HG03457 (cell line): Measurements from ENCODE around the gene AMBRA1.
"Not testable (repeated sequence)": the region's sequence is repeated elsewhere in the genome, so short reads cannot be mapped to it uniquely, and the experiment has no call there.

ENCODE experiments used
- ATAC-seq: cut with Tn5 transposase; IDR thresholded peaks from one replicate; pipeline ENCODE4 v1.9.1; 2021; ENCODE audit warnings: moderate number of reproducible peaks; ENCODE audit not compliant: unreplicated experiment

The AMBRA1 gene

DNA sequence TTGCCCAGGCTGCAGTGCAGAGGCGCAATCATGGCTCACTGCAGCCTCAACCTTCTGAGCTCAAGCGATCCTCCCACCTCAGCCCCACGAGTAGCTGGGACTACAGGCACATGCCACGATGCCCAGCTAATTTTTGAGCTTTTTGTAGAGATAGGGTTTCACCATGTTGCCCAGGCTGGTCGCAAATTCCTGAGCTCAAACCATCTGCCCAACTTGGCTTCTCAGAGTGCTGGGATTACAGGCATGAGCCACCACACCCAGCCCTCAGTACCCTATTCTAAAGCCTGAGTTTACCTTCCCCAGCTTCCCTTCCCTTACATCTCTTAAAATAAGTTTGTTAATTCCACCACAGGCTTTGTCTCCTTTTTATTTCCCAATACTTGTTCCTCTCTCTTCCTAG lies 59.1 kb downstream of the AMBRA1 start:
- ATAC-seq = no peak

DNA sequence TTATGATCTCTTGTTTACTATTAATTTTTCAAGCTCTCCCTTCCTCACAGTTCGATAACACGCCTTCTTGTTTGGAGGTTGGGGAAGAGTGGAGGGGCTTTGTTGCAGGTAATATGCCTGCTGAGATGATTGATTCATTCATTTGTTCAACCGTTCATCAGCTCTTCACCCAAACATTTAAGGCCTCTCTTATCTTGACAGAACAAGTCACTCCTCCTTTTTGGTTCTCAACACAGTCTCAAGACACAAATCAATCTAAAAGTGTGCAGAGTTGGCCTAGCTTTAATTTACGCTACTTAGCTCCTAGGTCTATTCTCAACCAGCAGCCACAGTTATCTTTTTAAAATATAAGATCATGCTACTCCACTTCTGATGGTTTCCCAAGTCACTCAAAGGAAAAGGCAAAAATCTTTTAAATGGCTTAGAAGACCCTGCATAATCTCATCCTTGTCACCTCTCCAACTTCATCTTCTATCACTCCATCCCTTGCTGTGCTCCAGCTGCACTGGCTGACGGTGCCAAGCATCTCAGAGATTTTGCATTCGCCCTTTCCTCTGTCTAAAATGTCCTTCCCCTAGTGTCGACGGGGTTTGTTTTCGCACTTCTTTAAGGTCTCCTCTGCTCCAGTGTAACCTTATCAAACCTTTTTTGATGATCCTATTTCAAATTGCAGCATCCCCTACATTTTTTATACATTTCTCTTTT lies 60.3 kb downstream of the AMBRA1 start:
- no peak for ATAC-seq

DNA sequence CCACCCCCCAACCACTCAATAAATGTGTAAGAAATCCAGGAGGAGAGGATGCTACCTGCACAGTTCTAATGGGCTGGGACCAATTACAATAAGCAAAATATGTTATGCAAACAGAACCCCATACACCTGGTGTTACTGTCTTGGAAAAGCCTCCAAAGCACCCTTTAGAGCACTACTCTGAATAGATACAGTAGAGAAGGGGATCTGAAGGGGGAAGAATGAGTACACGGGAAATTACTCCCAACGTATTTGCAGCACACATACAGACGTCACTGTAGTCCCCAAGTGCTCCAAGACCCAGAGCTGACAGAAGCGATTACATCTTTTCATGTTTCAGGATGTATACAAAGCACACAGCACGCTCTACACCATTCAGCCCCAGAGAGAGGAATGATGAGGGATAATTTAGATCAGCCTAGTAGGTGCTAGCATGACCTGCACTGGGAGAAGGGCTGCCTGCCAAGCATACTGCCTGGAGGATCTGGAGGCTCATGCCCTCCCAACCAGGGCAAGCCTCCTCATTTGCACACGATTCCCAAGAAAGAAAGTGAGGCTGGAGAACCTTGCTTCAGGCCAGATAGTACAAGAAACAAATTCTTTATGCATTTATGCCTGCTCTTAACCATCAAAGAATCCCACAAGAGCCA lies 63.8 kb downstream of the AMBRA1 start:
- ATAC-seq = no peak

DNA sequence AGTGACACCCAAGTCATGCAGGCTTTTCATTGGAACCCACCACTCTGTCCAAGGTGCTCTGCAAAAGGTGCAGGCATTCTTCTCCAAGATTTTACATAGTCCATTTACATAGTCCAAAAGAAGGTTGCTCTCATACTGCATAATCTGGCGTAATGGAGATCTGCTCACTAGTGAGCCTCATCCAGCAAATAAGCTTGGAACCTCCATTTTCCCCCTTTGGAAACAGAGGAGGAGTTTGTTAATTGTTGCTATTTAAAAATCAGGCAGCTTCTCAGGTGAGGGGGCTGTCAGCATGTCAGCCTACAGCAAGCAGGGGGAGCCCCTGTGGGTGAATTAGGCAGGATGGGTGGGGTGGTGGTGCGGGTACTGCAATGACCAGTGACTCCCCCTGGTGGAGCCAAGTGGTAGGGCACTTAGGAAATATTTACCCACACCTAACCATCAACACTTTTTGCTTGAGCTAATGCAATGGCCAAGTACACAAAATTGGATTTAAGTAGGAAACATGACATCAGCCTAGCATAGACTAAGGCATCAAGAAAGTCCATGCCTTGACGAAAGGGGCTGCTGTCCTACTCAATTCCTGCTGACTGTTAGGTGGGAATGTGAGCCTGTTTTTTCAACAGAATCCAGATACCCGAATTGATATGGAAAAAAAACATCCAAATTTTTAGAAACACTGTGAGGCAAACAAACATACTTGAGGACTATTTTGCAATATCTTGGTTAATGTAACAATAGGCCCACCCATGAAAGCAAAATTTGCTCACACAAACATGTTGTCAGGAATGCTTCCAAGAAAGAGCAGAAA lies 64.5 kb downstream of the AMBRA1 start:
- ATAC-seq = no peak

DNA sequence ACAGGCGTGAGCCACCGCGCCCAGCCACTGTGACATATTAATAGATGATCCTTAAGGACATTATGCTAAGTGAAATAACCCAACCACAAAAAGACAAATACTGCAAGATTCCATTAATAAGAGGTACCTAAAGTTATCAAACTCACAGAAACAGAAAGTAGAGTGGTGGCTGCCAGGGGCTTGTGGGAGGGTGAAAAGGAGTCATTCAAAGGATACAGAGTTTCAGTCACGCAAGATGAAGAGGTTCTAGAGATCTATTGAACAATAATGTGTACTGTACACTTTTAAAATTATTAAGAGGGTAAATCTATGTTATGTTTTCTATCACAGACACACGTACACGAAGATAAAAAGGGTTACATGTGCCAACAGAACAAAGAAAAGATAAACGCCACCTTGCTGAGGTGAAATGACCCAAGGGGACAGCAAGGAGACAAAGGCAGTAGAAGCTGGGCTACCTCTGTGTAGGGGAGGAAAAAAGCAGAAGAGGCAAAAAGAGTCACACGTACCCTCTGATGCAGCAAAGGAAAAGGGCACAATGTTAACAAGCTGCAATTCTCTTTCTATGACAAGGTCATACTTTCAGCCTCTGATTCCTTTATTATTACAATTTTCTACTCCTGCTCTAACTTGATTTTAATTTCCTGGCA lies 65.3 kb downstream of the AMBRA1 start:
- no peak for ATAC-seq

DNA sequence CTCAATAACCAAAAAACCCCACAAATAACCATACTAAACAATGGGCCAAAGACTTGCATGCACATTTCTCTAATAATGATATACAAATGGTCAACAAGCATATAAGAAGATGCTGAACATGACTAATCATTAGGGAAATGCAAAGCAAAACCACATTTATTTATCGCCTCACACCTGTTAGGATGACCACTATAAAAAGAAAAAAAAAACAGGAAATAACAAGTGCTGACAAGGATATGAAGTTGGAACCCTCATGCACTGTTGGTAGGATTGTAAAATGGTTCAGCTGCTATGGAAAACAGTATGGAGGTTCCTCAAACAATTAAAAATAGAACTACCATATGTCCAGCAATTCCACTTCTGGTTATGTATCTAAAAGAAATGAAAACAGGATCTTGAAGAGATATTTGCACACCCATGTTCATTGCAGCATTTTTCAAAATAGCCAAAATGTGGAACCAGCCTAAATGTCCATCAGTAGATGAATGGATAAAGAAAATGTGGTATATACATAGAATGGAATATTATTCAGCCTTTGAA lies 66.2 kb downstream of the AMBRA1 start:
- no peak for ATAC-seq

DNA sequence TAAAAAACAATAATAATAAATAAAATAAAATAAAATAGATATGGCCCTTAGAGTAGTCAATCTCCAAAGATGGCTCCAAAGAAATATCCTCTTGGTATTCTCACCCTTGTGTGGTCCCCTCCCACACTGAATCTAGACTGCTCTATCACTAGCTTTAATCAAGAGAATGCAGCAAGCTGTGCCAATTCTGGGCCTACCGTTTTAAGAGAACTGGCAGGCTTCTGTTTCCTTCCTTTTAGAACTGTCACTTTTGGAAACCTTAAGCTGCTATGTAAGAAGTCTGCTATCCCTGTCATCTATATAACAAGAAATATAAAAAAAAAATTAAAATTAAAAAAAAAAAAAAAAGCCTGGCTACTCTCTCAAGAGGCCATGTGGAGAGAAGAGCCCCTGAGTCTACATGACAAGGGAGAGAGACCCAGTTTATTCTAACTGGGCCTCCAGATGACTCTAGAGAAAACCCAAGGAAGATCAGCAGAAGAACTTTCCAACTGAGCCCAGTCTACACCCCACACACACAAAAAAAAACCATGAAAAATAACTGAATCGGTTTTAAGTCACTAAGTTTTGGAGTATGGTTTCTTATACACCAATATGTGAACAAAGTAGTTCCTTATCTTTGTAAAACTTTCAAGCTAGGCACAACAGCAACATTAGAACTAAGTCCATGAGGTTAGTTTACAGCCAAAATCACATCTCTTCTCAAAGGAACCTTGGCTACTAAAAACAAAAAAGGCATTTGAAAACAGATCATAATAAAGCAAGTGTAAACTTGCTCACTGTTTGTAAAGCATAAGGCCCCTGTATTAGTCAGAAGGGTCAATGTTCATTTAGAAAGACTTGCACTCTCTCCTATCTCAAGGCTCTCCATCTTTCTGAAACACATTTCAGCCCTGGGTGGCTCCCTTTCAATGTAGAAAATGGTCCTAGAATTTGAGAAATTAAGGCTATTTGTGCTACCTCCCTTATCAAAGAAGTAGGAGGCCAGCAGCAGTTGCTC lies 67.3 kb downstream of the AMBRA1 start:
- no peak for ATAC-seq

DNA sequence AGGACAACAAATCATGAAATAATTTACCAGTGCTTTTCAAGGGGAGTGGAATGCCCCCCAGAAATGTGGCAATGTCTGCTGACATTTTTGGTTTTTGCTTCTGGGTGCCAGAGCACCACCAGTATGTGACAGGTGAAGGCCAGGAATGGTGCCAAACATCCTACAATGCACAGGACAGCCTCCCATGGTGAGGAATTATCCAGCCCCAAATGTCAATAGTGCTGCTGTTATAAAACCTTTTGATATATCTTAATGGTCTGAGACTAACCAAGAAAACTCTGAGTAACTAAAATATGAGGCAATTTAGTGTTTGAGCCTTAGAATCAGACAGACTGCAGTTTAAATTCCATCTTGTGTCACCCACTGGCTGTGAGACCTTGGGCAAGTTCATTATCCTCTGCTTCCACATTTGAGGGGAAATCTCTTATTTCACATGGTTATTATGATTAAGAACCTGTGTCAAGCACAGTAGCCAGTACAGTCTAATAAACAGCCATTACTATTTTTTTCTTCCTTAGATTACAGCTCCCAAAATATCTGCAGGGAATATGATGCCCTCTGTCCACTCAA lies 69.5 kb downstream of the AMBRA1 start:
- no peak for ATAC-seq

DNA sequence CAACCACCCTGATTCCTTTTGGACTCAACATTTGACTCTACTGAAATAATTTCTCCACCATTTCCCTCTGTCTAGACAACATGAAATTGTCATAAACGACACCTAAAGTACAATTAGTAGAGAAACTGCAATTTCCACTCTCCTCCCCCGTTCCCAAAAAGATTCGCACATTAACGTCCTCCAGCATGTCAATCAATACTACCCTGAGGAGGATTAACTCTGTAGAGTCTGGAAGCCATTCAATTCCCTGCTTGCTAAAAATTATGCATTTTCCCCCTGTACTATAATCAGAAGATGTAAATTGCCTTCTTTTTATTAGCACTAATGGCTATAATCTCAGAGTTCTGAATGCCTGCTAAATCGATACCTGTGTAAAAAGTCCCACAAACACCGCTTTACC lies 70.5 kb downstream of the AMBRA1 start:
- no peak for ATAC-seq

DNA sequence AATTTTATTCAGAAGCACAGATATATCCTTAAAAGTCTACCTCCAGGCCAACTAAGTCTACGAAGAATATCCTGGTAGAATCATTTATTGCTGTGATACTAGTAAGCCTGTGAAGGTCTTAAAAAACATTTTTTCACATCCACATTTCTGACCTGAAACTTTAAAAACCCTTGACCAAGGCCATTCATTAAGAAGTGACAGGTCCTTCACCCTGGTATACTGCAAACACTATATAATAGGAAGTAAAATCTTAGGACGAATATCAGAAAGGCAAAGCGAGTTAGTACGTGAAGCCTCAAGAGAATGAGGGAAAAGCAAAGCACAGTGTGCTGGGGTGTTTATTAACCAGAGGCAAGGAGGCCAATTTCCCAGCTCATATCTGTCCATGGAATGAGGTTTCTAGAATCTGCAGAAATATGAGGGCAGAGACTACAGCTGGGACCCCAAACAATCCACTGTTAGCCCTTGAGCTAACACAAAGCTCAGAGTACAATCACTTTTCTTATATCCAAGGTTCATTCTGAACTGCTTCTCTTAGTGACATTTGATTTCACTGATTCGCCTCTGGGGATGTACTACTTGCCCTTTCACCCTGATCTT lies 71.0 kb downstream of the AMBRA1 start:
- ATAC-seq = no peak

DNA sequence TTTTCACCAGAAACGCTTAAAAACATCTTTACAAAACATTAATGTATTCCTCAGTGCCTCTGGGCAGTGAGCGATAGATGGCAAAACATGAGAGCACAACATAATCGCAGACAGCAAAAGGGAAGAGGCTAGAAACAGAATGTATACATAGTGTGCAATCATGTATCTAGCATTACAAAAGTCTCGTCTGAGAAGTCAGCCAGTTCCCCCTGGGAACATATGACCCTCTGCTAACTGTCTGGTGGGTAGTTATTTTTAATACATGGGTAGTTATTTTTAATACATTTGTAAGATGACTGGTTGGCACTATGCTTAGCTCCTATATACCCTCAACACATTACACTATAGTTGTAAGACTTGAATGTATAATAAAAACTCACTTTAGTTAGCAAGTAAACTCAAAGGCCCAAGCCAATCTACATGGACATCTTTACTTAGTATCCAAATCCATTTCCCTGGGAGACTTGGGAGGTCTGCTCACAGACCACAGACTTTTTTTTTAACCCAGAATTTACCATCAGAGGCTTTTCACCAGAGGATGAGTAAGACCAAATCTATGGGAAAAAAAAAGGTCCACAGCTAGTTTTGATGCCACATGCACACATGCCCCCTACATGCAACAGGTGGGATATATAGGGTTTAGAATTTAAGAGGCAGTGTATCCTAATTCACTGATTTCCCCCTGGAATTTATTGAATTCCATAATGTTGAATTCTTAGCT lies 71.7 kb downstream of the AMBRA1 start:
- ATAC-seq = no peak

DNA sequence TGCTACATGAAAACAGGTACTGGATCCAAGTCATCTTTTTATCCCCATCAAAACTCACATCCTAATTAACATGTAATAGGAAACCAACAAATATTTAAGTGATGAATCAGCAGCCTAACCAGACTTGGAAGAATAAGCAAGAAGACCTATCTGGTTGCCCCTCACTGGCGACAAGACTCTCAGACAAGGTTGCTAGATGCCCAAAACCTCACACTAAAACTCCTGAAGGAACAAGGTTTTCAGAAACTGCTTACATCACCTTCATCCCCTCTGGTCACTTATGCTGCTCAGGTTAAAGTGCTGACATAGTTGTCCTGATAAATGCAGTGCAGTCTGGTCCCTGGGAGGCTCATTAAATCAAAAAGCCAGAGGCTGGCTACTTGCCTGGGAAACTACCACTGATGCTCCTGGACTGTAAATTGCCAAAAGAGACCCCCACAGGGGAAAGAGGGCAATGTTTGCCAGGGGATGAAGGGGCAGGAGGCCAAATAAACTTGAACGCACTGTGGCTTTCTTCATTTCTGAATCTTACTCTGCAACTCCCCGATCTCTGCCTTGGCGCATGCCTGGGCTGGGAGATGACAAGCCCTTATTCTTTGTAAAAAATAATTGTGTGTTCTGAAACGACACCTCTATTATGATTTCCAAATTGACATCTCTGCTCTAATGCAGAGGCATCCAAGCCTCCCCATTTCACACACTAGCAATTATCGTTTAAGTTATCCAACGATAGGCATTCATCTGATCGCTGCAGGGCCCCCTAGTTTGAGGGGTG lies 72.7 kb downstream of the AMBRA1 start:
- ATAC-seq = no peak

DNA sequence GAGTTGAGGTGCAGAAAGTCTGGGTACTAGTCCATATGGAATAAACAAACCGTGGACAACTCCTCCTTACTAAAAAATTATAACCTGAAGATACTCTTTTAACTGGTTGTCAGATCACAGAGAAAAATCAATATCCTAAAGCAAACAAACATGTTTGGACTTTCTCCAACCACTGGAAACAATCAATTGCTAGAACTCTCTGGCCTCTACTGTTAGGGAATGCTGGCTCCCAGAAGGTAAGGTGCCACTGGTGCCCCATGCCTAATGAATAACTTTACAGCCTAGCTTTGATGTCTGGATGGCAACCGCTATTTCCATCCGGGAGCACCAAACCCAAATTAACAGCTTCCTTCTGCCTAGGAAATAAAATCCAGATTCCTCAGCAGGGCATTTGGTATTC lies 74.5 kb downstream of the AMBRA1 start:
- no peak for ATAC-seq

DNA sequence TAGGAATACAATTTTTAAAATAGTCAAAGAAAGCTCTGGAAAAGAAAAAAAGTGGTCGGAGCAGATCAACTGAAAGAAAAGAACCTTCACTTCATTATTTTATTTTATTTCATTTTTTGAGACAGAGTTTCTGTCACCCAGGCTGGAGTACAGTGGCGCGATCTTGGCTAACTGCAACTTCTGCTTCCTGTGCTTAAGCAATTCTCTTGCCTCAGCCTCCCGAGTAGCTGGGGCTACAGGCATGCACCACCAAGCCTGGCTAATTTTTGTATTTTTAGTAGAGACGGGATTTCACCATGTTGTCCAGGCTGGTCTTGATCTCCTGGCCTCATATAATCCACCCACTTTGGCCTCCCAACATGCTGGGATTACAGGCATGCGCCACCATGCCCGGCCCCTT lies 74.9 kb downstream of the AMBRA1 start:
- ATAC-seq = not testable (repeated sequence)

DNA sequence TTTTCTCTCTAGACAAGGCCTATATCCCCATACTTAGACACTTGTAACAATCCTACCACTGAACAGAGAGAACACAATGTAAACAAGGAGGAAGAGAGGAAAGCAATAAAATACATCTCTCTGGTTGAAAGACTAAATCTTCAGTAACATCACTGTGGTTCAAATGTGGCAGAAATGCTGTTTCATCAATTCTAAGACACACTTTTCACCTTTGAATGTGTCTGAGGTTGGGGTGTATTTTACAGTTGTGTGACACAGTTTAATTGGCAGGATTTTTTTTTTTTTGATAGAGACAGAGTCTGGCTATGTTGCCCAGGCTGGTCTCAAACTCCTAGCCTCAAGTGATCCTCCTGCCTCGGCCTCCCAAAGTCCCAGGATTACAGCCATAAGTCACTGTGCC lies 79.5 kb downstream of the AMBRA1 start:
- ATAC-seq = no peak

DNA sequence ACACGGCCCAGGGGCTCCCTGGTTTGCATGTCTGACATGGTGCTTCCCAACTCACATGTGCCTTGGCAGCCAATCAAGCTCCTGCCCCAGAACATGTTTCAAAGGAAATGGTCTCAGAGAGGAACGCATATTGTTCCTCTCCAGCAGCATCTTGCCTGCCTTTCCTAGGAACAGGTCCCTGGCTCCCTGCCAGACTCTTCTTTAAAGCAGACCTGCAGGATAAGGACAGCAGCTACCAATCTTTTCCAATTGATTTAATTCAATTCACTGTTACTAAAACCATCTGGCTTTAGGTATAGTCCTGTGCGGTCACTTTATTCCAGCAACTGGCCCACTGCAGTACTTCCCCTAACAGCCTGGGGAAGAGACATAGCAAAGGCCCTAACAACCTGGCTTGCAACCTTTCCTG lies 79.9 kb downstream of the AMBRA1 start:
- no peak for ATAC-seq

DNA sequence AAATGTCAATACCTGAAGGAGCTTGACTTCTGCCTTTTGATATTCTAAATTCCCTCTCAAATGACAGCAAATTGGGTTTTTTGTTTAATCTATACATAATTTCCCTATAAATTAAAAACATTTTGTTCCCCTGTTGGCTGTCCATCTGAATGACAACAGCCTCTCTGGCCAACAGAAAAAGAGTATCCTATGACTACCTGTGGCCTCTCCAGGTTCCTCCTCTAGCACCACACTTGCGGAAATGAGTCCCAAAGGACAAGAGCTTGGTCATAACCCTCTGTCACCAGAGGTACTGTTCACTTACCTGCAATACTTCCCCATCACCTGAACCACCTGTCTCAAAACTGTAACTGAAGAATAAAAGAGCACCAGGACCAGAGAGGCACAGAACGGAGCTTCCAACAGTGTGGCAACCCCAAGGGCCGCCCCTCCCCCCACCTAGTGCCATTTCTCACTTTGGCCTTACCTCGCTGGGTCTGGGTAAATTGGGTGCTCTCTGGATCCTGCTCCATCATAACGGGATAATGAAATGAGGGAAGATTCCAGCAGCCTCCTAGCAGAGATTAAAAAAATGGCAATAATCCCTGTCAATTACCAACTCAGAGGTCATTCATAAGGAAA lies 81.5 kb downstream of the AMBRA1 start:
- no peak for ATAC-seq
